Activated naive CD4-positive, alpha-beta T cell treated with Interleukin-2 at 50 U/mL for 16 hours (primary cell): Measurements from ENCODE around the gene CRYZ.
"Not testable (repeated sequence)": the region's sequence is repeated elsewhere in the genome, so short reads cannot be mapped to it uniquely, and the experiment has no call there.

ENCODE experiments used
- DNase-seq: peaks from one replicate; pipeline ENCODE4 v3.0.0-alpha.2; 2020

The CRYZ gene

DNA sequence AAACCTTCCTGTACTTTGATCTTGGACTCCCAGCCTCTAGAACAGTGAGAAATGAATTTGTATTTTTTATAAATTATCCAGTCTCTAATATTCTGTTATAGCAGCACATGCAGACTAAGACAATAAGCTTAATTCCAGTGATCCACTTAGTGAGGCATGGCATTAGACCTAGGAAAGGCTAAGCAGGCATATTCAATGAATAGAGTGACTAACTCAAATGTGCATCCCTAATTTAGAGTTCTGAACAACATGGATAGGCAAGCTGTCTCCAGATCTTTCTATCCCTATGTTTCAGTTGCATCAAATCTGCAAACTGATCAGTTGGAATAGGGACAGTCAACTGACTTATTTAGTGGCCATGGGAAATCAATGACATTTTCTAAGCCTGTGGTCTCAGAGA is 54.9 kb downstream of the CRYZ start:
- no peak for DNase-seq

GRCh38 chr1:74674278-74675048 is 58.4 kb downstream of the CRYZ start:
- DNase-seq, result no peak

DNA sequence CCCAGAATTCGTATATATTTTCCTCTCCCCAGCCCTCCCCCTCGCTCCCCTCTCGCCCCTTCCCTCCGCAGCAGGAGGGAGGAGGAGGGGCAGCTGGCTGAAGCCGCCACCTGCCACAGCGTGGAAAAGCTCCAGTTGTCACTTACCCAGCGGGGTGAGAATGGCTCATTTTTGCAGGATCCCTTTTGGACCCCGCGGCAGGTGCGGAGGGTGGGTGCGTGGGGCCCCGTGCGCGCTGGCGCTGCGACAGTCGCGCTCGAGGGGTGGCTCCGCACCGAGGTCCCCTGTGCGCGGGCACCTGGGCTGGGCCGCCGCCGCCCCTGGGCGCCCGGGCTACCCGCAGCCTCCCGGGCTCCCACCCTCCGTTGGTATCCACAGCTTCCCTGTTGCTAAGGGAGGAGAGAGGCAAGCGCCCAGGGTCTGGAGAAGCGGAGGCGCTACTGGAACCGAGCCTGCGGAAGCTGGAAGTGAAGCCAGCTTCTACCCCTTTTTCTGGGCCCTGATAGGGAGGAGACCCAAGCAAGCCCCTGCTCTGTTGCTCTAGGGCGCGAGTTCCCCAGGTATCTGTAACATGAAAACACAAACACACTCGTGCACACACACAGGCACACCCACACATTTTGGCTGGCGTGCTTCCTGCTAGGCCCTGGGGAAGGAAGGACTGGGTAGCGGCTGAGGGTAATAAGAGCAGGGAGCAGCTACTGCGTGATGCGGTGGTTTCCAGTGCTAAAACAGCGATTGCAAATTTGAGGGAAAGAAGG is 59.3 kb downstream of the CRYZ start, which contains the start of gene ERICH3:
ERICH3 (minus strand) TSS at position 442 of the 761 bp plus-strand sequence; CDS start at position 169, 273 bp downstream.
- DNase-seq, result no peak

DNA sequence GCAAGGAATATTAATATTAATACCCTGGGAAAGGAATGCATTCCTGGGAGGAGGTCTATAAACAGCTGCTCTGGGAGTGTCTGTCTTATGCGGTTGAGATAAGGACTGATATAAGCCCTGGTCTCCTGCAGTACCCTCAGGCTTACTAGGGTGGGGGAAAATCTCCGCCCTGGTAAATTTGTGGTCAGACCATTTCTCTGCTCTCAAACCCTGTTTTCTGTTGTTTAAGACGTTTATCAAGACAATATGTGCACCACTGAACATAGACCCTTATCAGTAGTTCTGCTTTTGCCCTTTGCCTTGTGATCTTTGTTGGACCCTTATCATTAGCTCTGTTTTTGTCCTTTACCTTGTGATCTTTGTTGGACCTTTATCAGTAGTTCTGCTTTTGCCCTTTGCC is 62.0 kb downstream of the CRYZ start:
- DNase-seq, result not testable (repeated sequence)
